HG03520 (cell line): ENCODE results near the gene CEMP1.
A peak's percentile ranks its signal among the peaks of the same experiment; 100 is the strongest.
"Not testable (repeated sequence)": the region's sequence is repeated elsewhere in the genome, so short reads cannot be mapped to it uniquely, and the experiment has no call there.

Source experiments
- ATAC-seq: cut with Tn5 transposase; IDR thresholded peaks from one replicate; pipeline ENCODE4 v1.9.1; 2021; ENCODE audit warnings: mild to moderate bottlenecking, moderate library complexity; ENCODE audit not compliant: unreplicated experiment

The CEMP1 gene

GRCh38 chr16:2537451-2538379, 6.5 kb upstream of the CEMP1 start, which contains the start of gene PDPK1:
TSS of gene PDPK1 (plus strand) at chr16:2538021. CDS start at chr16:2538113, 92 bp downstream.
- ATAC-seq, result peak; percentile 65

DNA sequence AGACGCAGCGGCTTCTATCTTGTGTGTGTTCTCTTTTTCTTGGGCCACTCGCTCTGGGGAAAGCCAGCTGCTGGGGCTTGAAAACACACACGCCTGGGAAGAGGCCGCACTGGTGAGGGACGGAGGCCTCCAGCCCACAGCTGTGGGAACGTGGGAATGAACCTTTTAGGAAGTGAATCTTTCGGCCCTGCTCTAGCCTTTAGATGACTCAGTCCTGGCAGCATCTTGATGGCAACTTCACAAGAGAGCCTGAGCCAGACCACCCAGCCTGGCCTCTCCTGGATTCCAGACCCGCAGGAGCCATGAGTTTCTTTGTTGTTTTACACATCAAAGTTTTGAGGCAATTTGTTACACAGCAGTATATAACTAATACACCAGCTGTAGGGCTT, 4.4 kb upstream of the CEMP1 start:
- no peak for ATAC-seq

DNA sequence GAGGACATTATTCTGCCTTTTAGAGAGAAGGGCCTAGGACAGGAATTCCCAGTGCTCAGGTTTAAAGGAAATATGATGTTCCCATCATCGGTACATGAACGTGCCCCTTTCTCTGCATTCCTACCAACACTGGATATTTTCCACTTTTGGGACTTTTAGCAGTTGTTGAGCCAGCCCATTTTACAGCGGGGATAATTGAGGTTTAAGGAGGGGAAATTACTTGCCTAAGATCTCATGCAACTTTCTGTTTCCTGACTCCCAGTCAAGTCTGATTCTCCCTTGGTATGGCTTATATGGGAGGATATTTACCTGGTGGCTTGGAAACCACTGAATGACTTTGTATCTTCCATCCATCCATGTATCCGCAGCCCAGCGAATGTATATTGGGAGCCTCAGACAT, 3.1 kb upstream of the CEMP1 start:
- not testable (repeated sequence) for ATAC-seq

- no peak for ATAC-seq
These were observed 2.7 kb upstream of the CEMP1 start for GRCh38 chr16:2533912-2534311.

DNA sequence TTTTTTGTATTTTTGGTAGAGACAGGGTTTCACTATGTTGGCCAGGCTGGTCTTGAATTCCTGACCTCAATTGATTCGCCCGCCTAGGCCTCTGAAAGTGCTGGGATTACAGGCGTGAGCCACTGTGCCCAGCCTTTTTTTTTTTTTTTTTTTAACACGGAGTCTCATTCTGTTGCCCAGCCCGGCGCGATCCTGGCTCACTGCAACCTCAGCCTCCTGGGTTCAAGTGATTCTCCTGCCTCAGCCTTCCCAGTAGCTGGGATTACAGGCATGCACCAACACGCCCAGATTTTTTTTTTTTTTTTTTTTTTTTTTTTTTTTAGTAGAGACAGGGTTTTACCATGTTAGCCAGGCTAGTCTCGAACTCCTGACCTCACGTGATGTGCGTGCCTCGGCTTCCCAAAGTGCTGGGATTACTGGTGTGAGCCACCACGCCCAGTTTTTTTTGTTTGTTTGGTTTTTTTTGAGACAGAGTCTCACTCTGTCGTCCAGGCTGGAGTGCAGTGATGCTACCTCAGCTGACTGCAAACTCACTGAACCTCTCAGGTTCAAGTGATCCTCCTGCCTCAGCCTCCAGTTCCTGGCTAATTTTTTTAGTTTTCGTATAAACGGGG, 2.0 kb upstream of the CEMP1 start:
- not testable (repeated sequence) for ATAC-seq

- no peak for ATAC-seq
These were observed 1.4 kb upstream of the CEMP1 start for GRCh38 chr16:2532494-2533141.

GRCh38 chr16:2531696-2532493, 687 bp upstream of the CEMP1 start:
- ATAC-seq, result peak; percentile 78

DNA sequence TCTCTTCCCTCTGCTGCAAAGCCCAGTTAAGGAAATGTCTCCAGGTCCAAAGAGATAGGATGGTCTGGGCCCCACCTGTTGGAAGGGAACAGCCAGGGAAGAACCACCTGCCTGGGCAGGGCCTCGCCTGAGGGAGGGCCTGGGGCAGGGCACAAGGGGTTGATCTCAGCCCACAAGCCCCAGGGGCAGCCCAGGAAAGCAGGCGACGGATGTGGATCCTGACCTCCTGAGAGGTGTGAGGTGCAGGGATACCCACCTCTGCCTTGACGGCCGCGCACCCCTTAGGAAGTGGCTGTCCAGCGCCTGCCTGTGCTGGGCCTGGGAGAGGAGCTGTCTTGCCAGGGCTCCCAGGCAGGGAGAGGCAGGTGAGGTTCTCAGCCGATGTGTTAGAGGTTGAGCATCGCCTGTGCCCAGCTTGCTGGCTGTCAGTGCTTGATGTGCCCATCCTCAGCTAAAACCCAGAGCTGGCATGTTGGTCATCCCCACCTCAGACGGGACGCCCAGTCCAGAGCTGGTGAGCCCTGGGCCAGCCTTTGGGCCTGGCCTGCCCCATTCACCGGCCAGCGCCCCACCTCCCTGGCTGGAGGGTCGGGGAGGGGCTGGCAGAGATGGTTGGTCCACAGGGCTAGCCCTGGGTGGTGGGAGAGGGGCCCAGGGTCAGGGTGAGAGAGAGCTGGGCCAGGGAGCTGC, 434 bp downstream of the CEMP1 start:
- ATAC-seq, result no peak

- no peak for ATAC-seq
These were observed 1.1 kb downstream of the CEMP1 start for GRCh38 chr16:2529961-2530628.

DNA sequence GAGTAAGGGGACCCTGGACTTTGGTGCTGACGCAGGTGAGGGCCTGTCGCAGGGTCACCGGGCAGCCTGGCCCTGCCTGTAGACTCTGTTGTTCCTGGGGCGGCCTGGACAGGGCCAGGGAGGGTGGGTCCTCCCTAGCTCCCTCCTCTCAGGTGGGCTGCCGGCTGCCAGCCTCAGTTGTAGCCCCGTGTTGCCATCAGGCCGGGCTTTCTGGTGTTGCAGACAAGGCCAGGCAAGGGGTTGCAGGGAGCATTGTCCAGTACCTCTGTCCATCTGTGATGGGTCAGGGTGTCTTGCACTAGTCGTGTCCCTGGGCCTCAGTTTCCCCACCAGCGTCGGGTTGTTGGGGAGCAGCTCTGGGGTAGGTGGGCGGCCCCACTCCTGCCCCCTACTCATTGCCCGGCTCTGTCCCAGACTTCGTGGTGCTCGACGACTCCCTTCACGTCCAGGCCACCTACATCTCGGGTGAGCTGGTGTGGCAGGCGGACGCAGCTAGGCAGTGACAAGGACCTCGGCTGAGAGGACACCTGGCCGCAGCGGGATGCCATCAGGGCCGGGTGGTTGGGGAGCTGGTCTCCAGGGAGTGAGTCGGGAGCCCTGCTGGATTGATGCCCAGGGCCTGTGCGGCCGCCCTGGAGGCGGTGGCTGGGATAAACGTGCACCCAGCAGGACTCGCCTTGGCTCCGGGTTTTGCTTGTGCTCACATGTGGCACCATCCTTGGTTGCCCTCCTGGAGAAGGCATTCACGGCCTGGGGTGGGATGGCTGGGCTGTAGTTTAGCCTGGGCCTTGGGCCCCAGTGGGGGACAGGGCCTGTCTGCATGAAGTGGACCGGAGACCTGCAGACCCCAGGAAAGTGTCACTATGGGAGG, 1.9 kb downstream of the CEMP1 start:
- ATAC-seq, result no peak

DNA sequence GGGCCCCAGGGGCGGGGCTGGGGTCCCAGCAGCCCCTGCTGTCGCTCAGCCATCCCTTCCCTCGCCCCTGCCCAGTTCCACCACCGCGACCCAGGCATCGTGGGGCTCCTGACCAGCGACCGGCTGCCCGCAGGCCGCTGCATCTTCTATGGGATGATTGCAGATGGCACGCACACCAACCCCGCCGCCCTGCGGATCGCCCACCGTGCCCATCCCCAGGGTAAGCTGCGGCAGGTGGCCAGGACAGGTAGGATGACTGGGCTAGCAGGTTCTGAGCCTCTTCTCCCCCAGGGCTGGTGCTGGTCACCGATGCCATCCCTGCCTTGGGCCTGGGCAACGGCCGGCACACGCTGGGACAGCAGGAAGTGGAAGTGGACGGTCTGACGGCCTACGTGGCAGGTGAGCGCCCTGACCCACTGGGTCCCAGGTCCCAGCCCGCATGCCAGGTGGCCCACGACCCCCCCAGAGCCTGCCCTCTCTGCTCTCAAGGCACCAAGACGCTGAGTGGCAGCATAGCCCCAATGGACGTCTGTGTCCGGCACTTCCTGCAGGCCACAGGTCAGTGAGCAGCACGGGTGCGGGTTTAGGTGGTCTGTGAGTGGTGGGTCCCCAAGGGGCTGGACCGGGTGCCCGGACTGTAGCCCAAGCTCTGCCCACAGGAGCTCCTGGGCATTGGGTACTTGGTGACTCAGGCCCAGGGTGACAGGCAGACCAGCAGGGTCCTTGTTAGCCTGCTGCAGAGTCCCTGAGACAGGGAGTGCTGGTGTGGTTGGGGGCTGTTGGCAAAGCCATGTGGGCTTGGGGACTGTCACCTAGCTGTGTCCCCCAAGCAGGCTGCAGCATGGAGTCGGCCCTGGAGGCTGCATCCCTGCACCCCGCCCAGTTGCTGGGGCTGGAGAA, 2.8 kb downstream of the CEMP1 start:
- ATAC-seq, result no peak

DNA sequence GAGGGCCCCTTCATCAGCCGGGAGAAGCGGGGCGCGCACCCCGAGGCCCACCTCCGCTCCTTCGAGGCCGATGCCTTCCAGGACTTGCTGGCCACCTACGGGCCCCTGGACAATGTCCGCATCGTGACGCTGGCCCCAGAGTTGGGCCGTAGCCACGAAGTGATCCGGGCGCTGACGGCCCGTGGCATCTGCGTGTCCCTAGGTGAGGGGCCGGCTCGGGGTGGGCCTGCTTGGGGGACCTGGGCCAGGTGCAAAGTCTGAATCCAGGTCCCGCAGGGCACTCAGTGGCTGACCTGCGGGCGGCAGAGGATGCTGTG, 3.5 kb downstream of the CEMP1 start:
- no peak for ATAC-seq

GRCh38 chr16:2527071-2527783, 4.0 kb downstream of the CEMP1 start:
- no peak for ATAC-seq

DNA sequence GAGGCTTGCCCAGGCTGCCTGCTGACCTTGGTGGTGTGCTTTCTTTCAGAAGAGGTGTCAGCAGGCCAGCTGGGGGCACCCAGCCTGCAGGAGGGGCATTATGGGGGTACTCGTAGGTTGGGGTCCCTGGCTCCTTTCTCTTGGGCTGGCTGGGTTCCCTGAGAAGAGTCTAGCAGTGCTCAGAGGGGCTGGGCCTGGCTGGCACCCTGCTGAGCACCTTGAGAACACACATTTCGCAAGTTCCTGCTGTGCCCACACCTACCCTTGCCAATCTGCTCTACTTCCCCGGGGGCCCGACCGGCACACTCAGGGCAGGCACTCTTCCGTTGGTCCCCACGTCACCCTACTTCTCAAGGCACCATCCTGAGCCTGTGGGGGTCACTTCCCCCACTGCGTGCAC, 5.1 kb downstream of the CEMP1 start:
- ATAC-seq, result no peak

DNA sequence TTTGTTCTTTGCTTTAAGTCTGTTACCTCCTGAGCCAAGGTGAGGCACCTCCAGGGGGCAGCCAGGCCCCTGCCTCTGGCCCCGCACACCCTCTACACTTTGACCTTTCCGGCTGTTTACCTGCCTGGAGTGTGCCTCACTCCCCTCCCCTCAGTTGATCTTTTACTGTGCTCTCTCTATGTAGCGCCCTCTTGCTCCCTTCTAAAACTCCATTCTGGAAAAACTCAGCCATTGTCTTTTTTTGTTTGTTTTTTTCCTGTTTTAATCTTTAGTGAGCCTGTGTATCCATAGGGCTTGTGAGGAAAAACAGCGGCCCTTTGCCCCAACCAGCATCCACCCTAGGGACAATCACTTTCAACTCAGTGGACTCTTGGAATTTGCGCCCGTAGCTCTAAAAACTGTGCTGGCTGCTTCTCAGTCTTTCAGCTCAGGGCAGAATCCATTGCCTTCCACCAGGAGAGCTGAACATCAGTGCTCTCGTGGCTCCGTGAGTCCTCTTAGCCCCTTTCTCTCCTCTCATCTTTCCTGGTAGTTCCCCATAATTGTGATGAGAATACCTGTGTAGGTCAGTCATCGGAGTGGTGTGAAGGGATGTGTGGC, 6.8 kb downstream of the CEMP1 start:
- ATAC-seq, result no peak

GRCh38 chr16:2523801-2524231, 7.4 kb downstream of the CEMP1 start:
- no peak for ATAC-seq
